ENCODE data around the gene ATP11B.

ATP11B gene

DNA sequence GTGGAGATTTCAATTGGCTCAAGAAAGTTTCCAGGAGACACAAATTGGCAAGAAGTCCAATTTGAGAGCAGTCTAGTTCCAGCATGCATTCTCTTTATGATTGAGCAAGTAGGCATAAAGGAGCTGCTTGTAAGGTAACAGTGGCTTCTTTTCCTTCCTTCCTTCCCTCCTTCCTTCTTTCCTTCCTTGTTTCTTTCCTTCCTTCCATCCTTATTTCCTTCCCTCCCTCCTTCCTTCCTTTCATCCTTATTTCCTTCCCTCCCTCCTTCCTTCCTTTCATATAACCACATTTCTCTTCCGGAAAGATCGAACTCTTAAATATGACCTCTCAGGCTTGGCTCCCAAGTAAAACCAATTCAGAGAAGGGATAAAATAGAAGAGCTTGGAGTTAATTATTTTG is 29.4 kb upstream of the ATP11B start:
- DNase-seq = no peak
- TF ChIP-seq, protein P1, sequence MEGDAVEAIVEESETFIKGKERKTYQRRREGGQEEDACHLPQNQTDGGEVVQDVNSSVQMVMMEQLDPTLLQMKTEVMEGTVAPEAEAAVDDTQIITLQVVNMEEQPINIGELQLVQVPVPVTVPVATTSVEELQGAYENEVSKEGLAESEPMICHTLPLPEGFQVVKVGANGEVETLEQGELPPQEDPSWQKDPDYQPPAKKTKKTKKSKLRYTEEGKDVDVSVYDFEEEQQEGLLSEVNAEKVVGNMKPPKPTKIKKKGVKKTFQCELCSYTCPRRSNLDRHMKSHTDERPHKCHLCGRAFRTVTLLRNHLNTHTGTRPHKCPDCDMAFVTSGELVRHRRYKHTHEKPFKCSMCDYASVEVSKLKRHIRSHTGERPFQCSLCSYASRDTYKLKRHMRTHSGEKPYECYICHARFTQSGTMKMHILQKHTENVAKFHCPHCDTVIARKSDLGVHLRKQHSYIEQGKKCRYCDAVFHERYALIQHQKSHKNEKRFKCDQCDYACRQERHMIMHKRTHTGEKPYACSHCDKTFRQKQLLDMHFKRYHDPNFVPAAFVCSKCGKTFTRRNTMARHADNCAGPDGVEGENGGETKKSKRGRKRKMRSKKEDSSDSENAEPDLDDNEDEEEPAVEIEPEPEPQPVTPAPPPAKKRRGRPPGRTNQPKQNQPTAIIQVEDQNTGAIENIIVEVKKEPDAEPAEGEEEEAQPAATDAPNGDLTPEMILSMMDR (IDR thresholded peaks at IDR 0.05) = no peak
- H3K36me3 Mint-ChIP-seq (ENCODE audit: low read depth) = no peaks in the 10 kb centered on the region
- peaks cover 3% of the 10 kb centered on the region for H3K27me3 Mint-ChIP-seq (ENCODE audit: low read depth, poor library complexity)
- H3K4me1 Mint-ChIP-seq = no peaks in the 10 kb centered on the region
- H3K4me3 Mint-ChIP-seq = no peak overlapping the region
- H3K27ac Mint-ChIP-seq = no peak overlapping the region
- no peaks in the 10 kb centered on the region for H3K9me3 Mint-ChIP-seq

GRCh38 chr3:182765287-182765686 is 28.0 kb upstream of the ATP11B start:
- H3K36me3 Mint-ChIP-seq (ENCODE audit: low read depth) = no peaks in the 10 kb centered on the region
- TF ChIP-seq, protein P1 (IDR thresholded peaks at IDR 0.05) = no peak
- no peaks in the 10 kb centered on the region for H3K9me3 Mint-ChIP-seq
- no peak for DNase-seq
- no peaks in the 10 kb centered on the region for H3K4me1 Mint-ChIP-seq
- peaks cover 3% of the 10 kb centered on the region for H3K27me3 Mint-ChIP-seq (ENCODE audit: low read depth, poor library complexity)
- H3K4me3 Mint-ChIP-seq = no peak overlapping the region
- H3K27ac Mint-ChIP-seq = no peak overlapping the region

GRCh38 chr3:182766099-182766498 is 27.2 kb upstream of the ATP11B start:
- no peaks in the 10 kb centered on the region for H3K4me1 Mint-ChIP-seq
- no peak overlapping the region for H3K4me3 Mint-ChIP-seq
- no peak for DNase-seq
- TF ChIP-seq, protein P1 (IDR thresholded peaks at IDR 0.05) = no peak
- no peaks in the 10 kb centered on the region for H3K9me3 Mint-ChIP-seq
- H3K27me3 Mint-ChIP-seq (ENCODE audit: low read depth, poor library complexity) = peaks cover 3% of the 10 kb centered on the region
- no peaks in the 10 kb centered on the region for H3K36me3 Mint-ChIP-seq (ENCODE audit: low read depth)
- H3K27ac Mint-ChIP-seq = no peak overlapping the region

DNA sequence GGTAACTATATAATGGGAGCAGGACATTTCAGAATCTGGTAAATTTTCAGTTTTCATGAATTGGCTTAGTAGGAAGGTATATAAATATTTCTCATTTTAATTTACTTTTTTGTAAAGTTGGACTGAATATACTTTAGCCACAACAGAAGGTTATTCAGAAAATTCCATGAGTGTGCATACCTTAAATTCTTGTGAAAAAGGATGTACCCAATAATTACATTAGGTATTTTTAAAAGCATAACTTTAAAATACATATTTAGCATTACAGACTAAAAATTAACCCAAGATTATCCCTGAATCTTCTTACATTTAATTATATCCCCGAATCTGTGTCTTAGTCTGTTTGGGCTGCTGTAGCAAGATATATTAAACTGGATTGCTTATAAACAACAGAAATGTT is 24.9 kb upstream of the ATP11B start:
- TF ChIP-seq, protein P1 (IDR thresholded peaks at IDR 0.05) = no peak
- H3K4me3 Mint-ChIP-seq = no peak overlapping the region
- H3K4me1 Mint-ChIP-seq = no peaks in the 10 kb centered on the region
- no peak for DNase-seq
- H3K27me3 Mint-ChIP-seq (ENCODE audit: low read depth, poor library complexity) = peaks cover 7% of the 10 kb centered on the region
- no peaks in the 10 kb centered on the region for H3K9me3 Mint-ChIP-seq
- H3K27ac Mint-ChIP-seq = no peak overlapping the region
- H3K36me3 Mint-ChIP-seq (ENCODE audit: low read depth) = no peaks in the 10 kb centered on the region

DNA sequence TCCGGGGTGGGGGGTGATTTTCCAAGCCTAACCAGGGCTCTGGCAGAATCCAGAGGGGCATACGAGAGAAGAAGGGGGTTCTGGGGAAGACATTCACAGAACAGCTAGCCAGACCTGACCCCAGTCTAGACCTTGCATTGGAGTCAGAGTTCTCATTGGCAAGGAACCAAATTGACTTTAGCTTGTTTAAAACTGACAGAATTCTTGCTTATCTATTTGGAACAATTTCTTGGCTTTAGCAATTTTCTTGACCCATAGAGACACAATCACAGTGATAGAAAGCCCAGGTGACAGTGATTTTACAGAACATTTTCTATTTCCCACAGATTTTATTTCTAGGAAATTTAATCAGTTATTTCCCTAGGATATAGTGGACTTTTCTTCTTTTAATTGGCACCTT is 23.6 kb upstream of the ATP11B start:
- Mint-ChIP-seq H3K4me1 (no peaks in the 10 kb centered on the region), H3K27ac (no peak overlapping the region), H3K27me3 (ENCODE audit: low read depth, poor library complexity) (peaks cover 7% of the 10 kb centered on the region), H3K4me3 (no peak overlapping the region), H3K36me3 (ENCODE audit: low read depth) (no peaks in the 10 kb centered on the region), H3K9me3 (peaks cover 5% of the 10 kb centered on the region)
- no peak for DNase-seq
- TF ChIP-seq, protein P1 (IDR thresholded peaks at IDR 0.05) = no peak

DNA sequence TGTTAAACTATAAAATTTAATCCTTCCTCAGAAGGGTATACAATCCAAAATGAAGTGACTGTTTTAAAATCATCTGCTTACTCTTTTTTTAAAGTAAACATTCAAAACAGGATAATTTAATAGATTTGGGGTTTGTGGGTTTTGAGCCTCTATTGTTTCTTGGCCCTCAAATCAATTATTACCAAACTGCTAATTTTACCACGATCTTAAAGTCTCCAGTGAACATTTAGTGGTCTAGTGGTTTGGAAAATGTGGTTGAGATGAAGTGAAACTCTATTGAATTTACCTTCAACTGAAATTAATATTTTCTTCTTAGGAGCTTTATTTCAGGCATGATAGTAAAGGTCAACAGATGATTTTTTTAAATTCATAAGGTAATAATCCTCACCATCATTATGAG is 11.2 kb upstream of the ATP11B start:
- peaks cover 4% of the 10 kb centered on the region for H3K9me3 Mint-ChIP-seq

More for the DNA sequence above, 11.2 kb upstream of the ATP11B start:
- TF ChIP-seq, protein P1 (IDR thresholded peaks at IDR 0.05) = no peak
- H3K36me3 Mint-ChIP-seq (ENCODE audit: low read depth) = no peaks in the 10 kb centered on the region
- no peak overlapping the region for H3K27ac Mint-ChIP-seq
- no peak for DNase-seq
- peaks cover 34% of the 10 kb centered on the region for H3K27me3 Mint-ChIP-seq (ENCODE audit: low read depth, poor library complexity)
- H3K4me1 Mint-ChIP-seq = no peaks in the 10 kb centered on the region
- H3K4me3 Mint-ChIP-seq = no peak overlapping the region
